Astrocyte (in vitro differentiated cells and primary cell): ENCODE measurements around the gene WHRN.

ENCODE experiments used
- EZH2 ChIP-seq: IDR thresholded peaks from 2 replicates; pipeline ENCODE4 v1.6.1; 2012; ENCODE audit warnings: mild to moderate bottlenecking, low read length, inconsistent platforms; ENCODE audit not compliant: insufficient read depth
- TF ChIP-seq, protein P1 (sequence below): IDR thresholded peaks from 2 replicates; pipeline ENCODE4 v1.5.1; 2011; ENCODE audit warnings: low read depth, mild to moderate bottlenecking, inconsistent platforms, low read length, moderate library complexity; ENCODE audit not compliant: insufficient read depth

DNA sequence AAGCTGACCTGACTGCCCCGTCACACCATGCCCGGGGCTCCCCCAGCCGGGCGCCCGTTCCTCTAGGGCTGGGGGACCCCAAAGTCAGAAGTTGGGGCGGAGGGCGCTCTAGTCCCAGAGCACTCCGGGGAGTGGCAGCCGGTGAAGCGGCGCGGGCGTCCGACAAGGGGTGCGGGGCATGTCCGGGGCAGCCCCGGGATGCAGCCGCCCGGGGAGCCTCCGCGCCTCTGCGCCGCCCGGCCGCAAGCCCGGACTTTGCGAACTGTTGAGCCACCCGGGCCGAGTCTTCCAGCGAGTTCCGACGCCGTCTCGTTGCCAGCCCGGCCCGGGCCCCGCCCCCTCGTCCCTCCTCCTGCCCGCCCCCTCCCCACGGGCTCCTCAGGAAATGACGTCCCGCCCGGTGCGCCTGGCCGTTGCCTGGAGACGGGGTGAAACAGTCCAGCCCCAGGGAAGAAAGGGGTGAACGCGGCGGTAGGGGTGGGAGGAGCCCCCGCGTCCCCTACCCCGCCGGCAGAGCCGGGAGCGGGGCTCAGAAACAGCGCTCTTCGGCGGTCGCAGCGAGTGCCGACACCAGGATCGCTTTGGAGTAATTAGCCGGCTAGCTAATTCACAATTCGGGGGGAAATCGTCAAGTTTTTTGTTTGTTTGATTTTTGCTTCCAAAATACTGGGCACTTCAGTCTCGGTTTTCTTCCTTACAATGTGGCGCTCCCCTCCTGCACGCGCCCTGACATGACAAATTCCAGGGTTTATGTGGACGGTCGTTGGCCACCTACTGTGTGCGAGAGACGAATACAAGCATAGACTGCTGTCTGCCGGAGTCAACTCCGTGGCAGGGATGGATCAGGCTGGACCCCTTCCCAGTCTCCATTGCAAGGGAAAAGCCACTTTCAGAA lies at the start of gene WHRN:
- TF ChIP-seq, protein P1, sequence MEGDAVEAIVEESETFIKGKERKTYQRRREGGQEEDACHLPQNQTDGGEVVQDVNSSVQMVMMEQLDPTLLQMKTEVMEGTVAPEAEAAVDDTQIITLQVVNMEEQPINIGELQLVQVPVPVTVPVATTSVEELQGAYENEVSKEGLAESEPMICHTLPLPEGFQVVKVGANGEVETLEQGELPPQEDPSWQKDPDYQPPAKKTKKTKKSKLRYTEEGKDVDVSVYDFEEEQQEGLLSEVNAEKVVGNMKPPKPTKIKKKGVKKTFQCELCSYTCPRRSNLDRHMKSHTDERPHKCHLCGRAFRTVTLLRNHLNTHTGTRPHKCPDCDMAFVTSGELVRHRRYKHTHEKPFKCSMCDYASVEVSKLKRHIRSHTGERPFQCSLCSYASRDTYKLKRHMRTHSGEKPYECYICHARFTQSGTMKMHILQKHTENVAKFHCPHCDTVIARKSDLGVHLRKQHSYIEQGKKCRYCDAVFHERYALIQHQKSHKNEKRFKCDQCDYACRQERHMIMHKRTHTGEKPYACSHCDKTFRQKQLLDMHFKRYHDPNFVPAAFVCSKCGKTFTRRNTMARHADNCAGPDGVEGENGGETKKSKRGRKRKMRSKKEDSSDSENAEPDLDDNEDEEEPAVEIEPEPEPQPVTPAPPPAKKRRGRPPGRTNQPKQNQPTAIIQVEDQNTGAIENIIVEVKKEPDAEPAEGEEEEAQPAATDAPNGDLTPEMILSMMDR = no peak
- TF ChIP-seq EZH2 = no peak
